ENCODE measurements around the gene ZSWIM1.
A peak's percentile ranks its signal among the peaks of the same experiment; 100 is the strongest.

The ZSWIM1 gene

GRCh38 chr20:45908084-45908483 is 27.1 kb downstream of the ZSWIM1 start:
- no peak for DNase-seq (ENCODE audit: low read depth, low spot score)

DNA sequence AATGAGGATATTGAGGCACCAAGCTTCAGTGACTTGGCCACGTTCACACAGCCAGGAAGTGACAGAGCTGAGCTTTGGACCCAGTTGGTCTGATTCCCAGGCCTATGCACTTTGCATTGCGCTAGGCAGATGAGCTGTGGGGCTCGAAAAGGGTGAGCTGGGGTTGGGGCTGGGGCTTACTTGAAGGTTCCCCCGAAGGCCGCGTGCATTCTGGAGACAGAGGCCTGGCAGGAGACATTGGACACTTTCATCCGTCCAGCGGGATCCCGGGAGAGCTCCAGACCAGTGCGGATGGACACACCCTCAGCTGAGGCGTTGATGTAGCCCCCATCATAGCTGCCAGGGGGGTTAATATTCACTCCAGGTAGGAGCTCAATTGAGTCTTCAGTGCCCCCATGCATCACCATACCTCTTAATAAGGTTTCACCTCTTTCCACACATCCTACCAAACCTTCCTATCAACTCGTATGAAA is 28.3 kb downstream of the ZSWIM1 start:
- DNase-seq (ENCODE audit: low read depth, low spot score): no peak

DNA sequence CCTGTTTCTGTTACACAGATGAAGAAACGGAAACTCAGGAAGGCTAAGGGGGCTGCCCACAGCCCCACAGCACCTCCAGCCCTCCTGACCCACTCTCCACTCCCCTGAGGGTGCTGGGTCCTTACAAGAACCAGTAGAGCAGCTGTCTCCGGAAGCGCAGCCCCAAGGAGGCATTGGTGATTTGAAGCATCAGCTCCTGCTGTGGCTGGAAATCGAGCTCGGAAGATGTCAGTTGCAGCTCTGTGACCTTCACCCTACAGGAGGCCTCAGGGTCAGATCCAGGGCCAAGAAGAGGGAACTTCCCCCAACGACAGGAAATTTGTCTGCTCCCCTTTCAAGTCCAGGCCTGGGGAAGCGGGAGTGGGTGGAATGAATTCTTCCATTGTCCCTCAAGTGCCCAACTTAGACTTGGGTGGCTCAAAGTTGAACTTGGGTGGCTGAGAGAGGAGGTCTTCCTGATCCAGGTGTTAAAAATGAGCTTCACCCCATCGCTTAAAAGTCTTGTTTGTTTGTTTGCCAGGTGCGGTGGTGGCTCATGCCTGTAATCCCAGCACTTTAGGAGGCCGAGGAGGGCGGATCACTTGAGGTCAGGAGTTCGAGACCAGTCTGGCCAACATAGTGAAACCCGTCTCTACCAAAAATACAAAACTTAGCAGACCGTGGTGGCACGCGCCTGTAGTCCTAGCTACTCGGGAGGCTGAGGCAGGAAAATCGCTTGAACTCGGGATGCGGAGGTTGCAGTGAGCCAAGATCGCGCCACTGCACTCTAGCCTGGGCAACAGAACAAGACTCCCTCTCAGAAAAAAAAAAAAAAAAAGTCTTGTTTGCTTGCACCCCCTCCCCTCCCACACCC is 29.0 kb downstream of the ZSWIM1 start:
- no peak for DNase-seq (ENCODE audit: low read depth, low spot score)

- DNase-seq (ENCODE audit: low read depth, low spot score): peak; percentile 96
Measured at GRCh38 chr20:45910670-45911485, 29.9 kb downstream of the ZSWIM1 start.

DNA sequence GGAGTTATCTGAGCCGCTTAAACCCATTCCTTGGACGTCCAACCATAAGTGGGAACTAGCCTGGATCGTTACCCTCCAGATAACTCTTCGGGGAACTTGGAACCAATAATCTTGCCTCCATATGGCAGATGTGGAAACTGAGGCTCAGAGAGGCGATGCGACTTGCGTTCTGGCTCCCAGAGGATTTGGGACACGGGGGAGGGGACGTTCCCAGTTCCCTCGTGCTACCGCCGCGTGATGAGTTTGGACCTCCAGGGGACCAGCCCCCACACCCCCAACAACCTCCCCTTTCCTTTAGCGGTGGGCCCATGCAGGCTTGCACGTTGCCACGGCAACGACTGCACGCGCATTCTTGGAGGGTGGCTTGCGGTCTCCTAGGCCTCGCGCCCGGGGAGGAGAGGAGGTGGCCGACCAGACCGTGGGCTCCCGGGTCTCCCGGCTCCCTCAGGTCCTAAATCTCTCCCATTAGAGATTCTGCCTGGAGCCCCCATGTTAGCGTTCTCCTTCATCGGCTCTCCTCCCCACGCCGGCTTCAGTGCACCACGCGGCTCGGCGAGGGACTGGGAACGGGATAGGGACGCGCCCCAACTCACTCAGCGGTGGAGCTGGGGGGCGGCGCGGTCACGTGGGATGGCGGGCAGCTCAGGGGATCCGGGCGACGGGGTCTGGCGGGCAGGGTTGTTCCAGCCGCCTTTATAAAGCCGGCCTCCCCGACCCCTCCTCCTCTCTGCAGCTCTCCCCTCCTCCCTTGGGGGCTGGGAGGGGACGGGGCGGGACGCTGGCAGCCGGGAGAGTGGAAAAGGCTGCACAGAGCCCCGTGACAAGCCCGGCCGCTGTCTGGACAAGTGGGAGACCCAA is 30.7 kb downstream of the ZSWIM1 start, which contains the start of gene PLTP:
Gene PLTP (minus strand): TSS at position 670 of the 858 bp plus-strand sequence. CDS start 703 bp downstream, outside the sequence.
- no peak for DNase-seq (ENCODE audit: low read depth, low spot score)

GRCh38 chr20:45912344-45912682 is 31.3 kb downstream of the ZSWIM1 start:
- no peak for DNase-seq (ENCODE audit: low read depth, low spot score)

- no peak for DNase-seq (ENCODE audit: low read depth, low spot score)
Measured at GRCh38 chr20:45913116-45913515, 32.1 kb downstream of the ZSWIM1 start.

- no peak for DNase-seq (ENCODE audit: low read depth, low spot score)
Measured at GRCh38 chr20:45917790-45918141, 36.7 kb downstream of the ZSWIM1 start.

GRCh38 chr20:45918182-45918737 is 37.2 kb downstream of the ZSWIM1 start:
- DNase-seq (ENCODE audit: low read depth, low spot score): no peak

DNA sequence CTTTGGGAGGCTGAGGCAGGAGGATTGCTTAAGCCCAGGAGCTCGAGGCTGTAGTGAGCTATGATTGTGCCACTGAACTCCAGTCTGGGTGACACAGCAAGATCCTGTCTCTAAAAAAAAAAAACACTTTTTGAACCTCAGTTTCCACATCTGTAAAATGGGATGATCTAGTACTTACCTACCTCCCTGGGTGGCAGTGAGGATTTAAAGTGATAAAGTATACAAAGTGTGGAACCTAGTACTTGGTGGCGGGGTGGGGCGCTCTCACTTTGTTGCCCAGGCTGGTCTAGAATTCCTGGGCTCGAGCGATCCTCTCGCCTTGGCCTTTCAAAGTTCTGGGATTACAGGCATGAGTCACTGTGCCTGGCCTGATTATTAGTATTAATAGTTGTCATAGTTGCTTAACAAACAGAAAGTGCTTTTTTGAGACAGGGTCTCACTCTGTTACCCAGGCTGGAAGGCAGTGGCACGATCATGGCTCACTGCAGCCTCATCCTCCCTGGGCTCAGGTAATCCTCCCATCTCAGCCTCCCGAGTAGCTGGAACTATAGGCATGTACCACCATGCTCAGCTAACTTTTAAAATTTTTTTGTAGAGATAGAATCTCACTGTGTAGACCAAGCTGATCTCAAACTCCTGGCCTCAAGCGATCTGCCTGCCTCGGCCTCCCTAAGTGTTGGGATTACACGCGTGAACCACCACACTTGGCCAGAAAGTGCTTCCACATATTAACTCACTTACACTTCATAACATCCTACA is 37.9 kb downstream of the ZSWIM1 start:
- no peak for DNase-seq (ENCODE audit: low read depth, low spot score)

DNA sequence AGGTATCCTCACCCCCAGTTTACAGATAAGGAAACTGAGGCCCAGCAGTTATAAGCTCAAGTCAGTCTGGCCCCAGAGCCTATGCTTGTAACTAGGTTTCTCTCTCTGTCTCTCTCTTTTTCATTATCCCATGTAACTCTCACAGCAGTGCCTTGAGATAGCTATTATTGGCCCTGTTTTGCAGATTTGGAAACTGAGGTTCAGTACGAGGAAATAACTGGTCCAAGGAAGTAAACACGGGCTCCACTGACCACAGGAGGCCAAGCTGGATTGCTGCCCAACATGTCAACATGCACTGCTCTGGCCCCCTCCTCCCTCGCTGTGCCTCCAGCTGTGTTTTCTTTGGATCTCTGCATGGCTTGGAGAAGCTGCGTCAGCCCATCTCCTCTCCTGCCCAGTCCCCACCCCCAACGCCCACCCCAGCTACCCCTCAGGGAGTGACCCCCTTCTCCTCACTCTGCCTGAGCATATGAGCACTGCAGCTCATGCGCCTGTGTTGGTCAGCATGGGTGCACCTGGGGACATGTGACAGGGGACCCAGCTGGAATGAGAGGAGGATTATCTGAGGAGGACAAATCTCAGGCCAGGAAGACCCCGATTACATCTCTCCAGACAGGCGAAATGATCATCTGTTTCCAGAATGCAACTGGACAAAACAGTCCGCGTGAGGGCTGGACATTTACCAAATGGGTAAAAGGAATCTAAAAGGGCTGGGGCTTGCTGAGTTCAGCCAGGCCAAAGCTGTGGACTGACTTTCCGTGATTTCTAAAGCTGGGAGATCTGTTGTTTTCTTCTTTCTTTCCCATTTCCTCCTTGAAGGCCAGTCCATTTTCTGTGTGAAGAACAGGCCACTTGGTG is 38.7 kb downstream of the ZSWIM1 start:
- peak; percentile 96 for DNase-seq (ENCODE audit: low read depth, low spot score)

GRCh38 chr20:45920462-45921336 is 39.7 kb downstream of the ZSWIM1 start:
- DNase-seq (ENCODE audit: low read depth, low spot score): no peak

- DNase-seq (ENCODE audit: low read depth, low spot score): no peak
Measured at GRCh38 chr20:45921337-45922189, 40.5 kb downstream of the ZSWIM1 start.

- no peak for DNase-seq (ENCODE audit: low read depth, low spot score)
Measured at GRCh38 chr20:45924391-45925261, 43.6 kb downstream of the ZSWIM1 start.

DNA sequence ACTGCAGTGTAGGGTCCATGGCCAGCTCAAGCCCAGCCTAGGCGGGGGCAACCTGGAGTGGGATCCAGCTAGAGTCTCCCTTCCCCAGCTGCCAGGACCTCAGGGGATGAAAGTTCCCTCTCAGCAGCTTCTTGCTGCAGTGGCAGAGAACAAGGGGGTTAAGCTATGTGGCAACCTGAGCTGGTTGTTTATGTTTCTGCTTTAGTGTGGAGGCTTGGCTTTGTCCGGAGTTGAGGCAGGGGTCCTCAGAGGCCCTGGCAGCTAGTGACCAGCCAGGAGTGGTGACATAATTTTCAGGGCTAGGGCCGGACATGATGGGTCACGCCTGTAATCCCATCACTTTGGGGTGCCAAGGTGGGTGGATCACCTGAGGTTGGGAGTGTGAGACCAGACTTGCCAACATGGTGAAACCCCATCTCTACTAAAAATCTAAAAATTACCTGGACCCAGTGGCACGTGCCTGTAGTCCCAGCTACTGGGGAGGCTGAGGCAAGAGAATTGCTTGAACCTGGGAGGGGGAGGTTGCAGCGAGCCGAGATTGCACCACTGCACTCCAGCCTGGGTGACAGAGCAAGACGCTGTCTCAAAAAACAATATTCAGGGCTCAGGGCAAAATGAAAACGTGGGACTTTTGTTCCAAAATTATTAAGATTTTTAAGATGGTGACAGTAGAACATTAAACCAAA is 44.9 kb downstream of the ZSWIM1 start:
- DNase-seq (ENCODE audit: low read depth, low spot score): no peak

- DNase-seq (ENCODE audit: low read depth, low spot score): no peak
Measured at GRCh38 chr20:45926731-45927070, 45.7 kb downstream of the ZSWIM1 start.

Data from brain pericyte (primary cell).